CD4-positive, CD25-positive, alpha-beta regulatory T cell (primary cell): ENCODE data around the gene NTMT1. TPM values are rescaled to one million over a fixed set of nuclear protein-coding genes. Genes with fewer than 3 reads are reported as not detected.
A peak's percentile ranks its signal among the peaks of the same experiment; 100 is the strongest.

Experiments
- ATAC-seq, 2 donors: fragments of 150-1000 bp; cut with Tn5 transposase; one replicate each; pipeline ENCODE4 v1.10.0; 2021; ENCODE audit warnings: low read depth in 2 of 2, moderate number of reproducible peaks in 2 of 2, moderate library complexity in 1 of 2
- DNase-seq, 3 donors: peaks; one replicate each; pipeline versions ENCODE4 v3.0.0 to v3.0.0-alpha.2; 2012 to 2022; ENCODE audit warnings: mixed read lengths in 1 of 3
- H3K27ac ChIP-seq: one replicate; pipeline ENCODE4 v1.7.0; 2013; ENCODE audit warnings: mild to moderate bottlenecking, low read length; ENCODE audit not compliant: insufficient read depth, poor library complexity, severe bottlenecking
- H3K27me3 ChIP-seq: one replicate; pipeline ENCODE4 v1.7.0; 2013; ENCODE audit warnings: low read length; ENCODE audit not compliant: control insufficient read depth, insufficient read depth
- H3K36me3 ChIP-seq: one replicate; pipeline ENCODE4 v1.7.0; 2013; ENCODE audit warnings: mild to moderate bottlenecking, low read length, moderate library complexity; ENCODE audit not compliant: control insufficient read depth, insufficient read depth
- H3K4me1 ChIP-seq: 2 replicates; pipeline ENCODE4 v1.7.0; 2013; ENCODE audit warnings: mild to moderate bottlenecking, low read length; ENCODE audit not compliant: insufficient read depth, control insufficient read depth, poor library complexity, severe bottlenecking
- H3K4me3 ChIP-seq: one replicate; pipeline ENCODE4 v1.7.0; 2013; ENCODE audit warnings: low read depth, mild to moderate bottlenecking, low read length, moderate library complexity
- H3K9me3 ChIP-seq, 2 experiments: 1 replicate in 1 of 2; 2 replicates in 1 of 2; pipeline ENCODE4 v1.7.0; 2013; ENCODE audit warnings: low read length in 2 of 2, mild to moderate bottlenecking in 1 of 2, moderate library complexity in 1 of 2; ENCODE audit not compliant: control insufficient read depth in 2 of 2
- H3K27ac Mint-ChIP-seq, 3 donors: one replicate each; pipeline ENCODE4 v1.8.0; 2020 to 2022; ENCODE audit warnings: mild to moderate bottlenecking in 3 of 3, mixed read lengths in 3 of 3, moderate library complexity in 2 of 3
- H3K27me3 Mint-ChIP-seq: one replicate; pipeline ENCODE4 v1.8.0; 2022; ENCODE audit warnings: mild to moderate bottlenecking, mixed read lengths
- H3K36me3 Mint-ChIP-seq: one replicate; pipeline ENCODE4 v1.8.0; 2020; ENCODE audit warnings: mixed read lengths
- H3K4me1 Mint-ChIP-seq, 4 donors: one replicate each; pipeline ENCODE4 v1.8.0; 2020 to 2022; ENCODE audit warnings: mixed read lengths in 4 of 4, mild to moderate bottlenecking in 1 of 4
- H3K4me3 Mint-ChIP-seq, 4 donors: one replicate each; pipeline ENCODE4 v1.8.0; 2020 to 2022; ENCODE audit warnings: mild to moderate bottlenecking in 4 of 4, mixed read lengths in 4 of 4, moderate library complexity in 3 of 4
- H3K9me3 Mint-ChIP-seq, 7 donors: one replicate each; pipeline ENCODE4 v1.8.0; 2020 to 2022; ENCODE audit warnings: mixed read lengths in 7 of 7, mild to moderate bottlenecking in 3 of 7, moderate library complexity in 2 of 7
- polyA plus RNA-seq, 4 donors: library from polyadenylated mRNA; unstranded; fragments of 300-500 nt; fragmentation: Illumina TruSeq; gene quantifications; one replicate each; pipeline ENCODE4 v1.2.3, GENCODE V29; 2021
- total RNA-seq: library from RNA; stranded (reverse); gene quantifications from one replicate; pipeline ENCODE4 v1.2.3, GENCODE V29; 2022

The NTMT1 gene
- total and polyA plus RNA-seq, 5 donors from 2014 or later, result 37.4 to 56.7 (median 52.0) TPM

GRCh38 chr9:129608561-129609481, 17.1 kb upstream of the NTMT1 start:
- Mint-ChIP-seq H3K27me3 (peaks cover 6% of the 10 kb centered on the region), H3K4me1 (peaks cover 0 to 43% (median 18%) of the 10 kb centered on the region in 4 donors), H3K36me3 (no peaks in the 10 kb centered on the region), H3K9me3 (no peaks in the 10 kb centered on the region), H3K27ac (peak overlapping the region in 2 of 3 donors; percentile 84 to 92), H3K4me3 (peak overlapping the region; percentile 32 to 76 (median 50))
- H3K9me3 ChIP-seq, result no peaks in the 10 kb centered on the region
- no peak for ATAC-seq
- DNase-seq, result no peak
- H3K27ac ChIP-seq, result peak overlapping the region; percentile 67
- H3K36me3 ChIP-seq, result no peaks in the 10 kb centered on the region
- no peaks in the 10 kb centered on the region for H3K27me3 ChIP-seq
- H3K4me1 ChIP-seq, result peaks cover 22% of the 10 kb centered on the region
- H3K4me3 ChIP-seq, result no peak overlapping the region

- Mint-ChIP-seq H3K36me3 (no peaks in the 10 kb centered on the region), H3K4me3 (peak overlapping the region; percentile 93 to 96 (median 94)), H3K9me3 (no peaks in the 10 kb centered on the region), H3K27me3 (peaks cover 6% of the 10 kb centered on the region), H3K27ac (peak overlapping the region; percentile 75 to 100 (median 98)), H3K4me1 (peaks cover 0 to 42% (median 16%) of the 10 kb centered on the region in 4 donors)
- Histone ChIP-seq H3K4me1 (peaks cover 22% of the 10 kb centered on the region), H3K4me3 (no peak overlapping the region), H3K9me3 (no peaks in the 10 kb centered on the region), H3K27ac (peak overlapping the region; percentile 67), H3K27me3 (no peaks in the 10 kb centered on the region), H3K36me3 (no peaks in the 10 kb centered on the region)
- peak; percentile 60 to 78 (median 62) for DNase-seq
- ATAC-seq, result peak; percentile 63 to 75
Measured at GRCh38 chr9:129609486-129610212, 16.3 kb upstream of the NTMT1 start.

GRCh38 chr9:129610213-129610472, 15.8 kb upstream of the NTMT1 start:
- H3K4me3 Mint-ChIP-seq, result peak overlapping the region in 3 of 4 donors; percentile 55 to 93 (median 79)
- Histone ChIP-seq H3K27me3 (no peaks in the 10 kb centered on the region), H3K9me3 (no peaks in the 10 kb centered on the region), H3K27ac (peak overlapping the region; percentile 63), H3K4me3 (no peak overlapping the region), H3K4me1 (peaks cover 22% of the 10 kb centered on the region), H3K36me3 (no peaks in the 10 kb centered on the region)
- no peak for DNase-seq
- ATAC-seq, result peak in 1 of 2 donors; percentile 2
- no peaks in the 10 kb centered on the region for H3K36me3 Mint-ChIP-seq
- H3K9me3 Mint-ChIP-seq, result no peaks in the 10 kb centered on the region
- H3K27ac Mint-ChIP-seq, result peak overlapping the region in 1 of 3 donors; percentile 75
- peaks cover 6% of the 10 kb centered on the region for H3K27me3 Mint-ChIP-seq
- H3K4me1 Mint-ChIP-seq, result peaks cover 0 to 38% (median 14%) of the 10 kb centered on the region in 4 donors

GRCh38 chr9:129610473-129611306, 15.3 kb upstream of the NTMT1 start:
- H3K9me3 Mint-ChIP-seq, result no peaks in the 10 kb centered on the region

GRCh38 chr9:129611307-129611800, 14.6 kb upstream of the NTMT1 start:
- H3K27me3 Mint-ChIP-seq, result peaks cover 7% of the 10 kb centered on the region
- H3K36me3 Mint-ChIP-seq, result no peaks in the 10 kb centered on the region
- Histone ChIP-seq H3K4me1 (peaks cover 22% of the 10 kb centered on the region), H3K4me3 (no peak overlapping the region), H3K27me3 (no peaks in the 10 kb centered on the region), H3K9me3 (no peaks in the 10 kb centered on the region), H3K27ac (no peak overlapping the region), H3K36me3 (no peaks in the 10 kb centered on the region)
- no peaks in the 10 kb centered on the region for H3K9me3 Mint-ChIP-seq
- H3K4me1 Mint-ChIP-seq, result peaks cover 0 to 31% (median 14%) of the 10 kb centered on the region in 4 donors
- peak overlapping the region in 3 of 4 donors; percentile 79 to 90 (median 83) for H3K4me3 Mint-ChIP-seq
- DNase-seq (no peak), ATAC-seq (no peak)
- H3K27ac Mint-ChIP-seq, result peak overlapping the region in 1 of 3 donors; percentile 71

More at GRCh38 chr9:129610473-129611306, 15.3 kb upstream of the NTMT1 start:
- peaks cover 22% of the 10 kb centered on the region for H3K4me1 ChIP-seq
- Mint-ChIP-seq H3K4me1 (peaks cover 0 to 36% (median 14%) of the 10 kb centered on the region in 4 donors), H3K27me3 (peaks cover 6% of the 10 kb centered on the region), H3K36me3 (no peaks in the 10 kb centered on the region), H3K4me3 (peak overlapping the region; percentile 77 to 90 (median 81)), H3K27ac (peak overlapping the region in 1 of 3 donors; percentile 71)
- peak overlapping the region; percentile 63 for H3K27ac ChIP-seq
- no peaks in the 10 kb centered on the region for H3K36me3 ChIP-seq
- H3K9me3 ChIP-seq, result no peaks in the 10 kb centered on the region
- peak; percentile 57 to 73 (median 64) for DNase-seq
- peak overlapping the region; percentile 51 for H3K4me3 ChIP-seq
- peak; percentile 70 to 73 for ATAC-seq
- H3K27me3 ChIP-seq, result no peaks in the 10 kb centered on the region

- peaks cover 0 to 28% (median 12%) of the 10 kb centered on the region in 4 donors for H3K4me1 Mint-ChIP-seq
- DNase-seq, result no peak
- H3K27ac Mint-ChIP-seq, result no peak overlapping the region
- no peaks in the 10 kb centered on the region for H3K9me3 ChIP-seq
- H3K4me3 ChIP-seq, result no peak overlapping the region
- no peaks in the 10 kb centered on the region for H3K36me3 Mint-ChIP-seq
- peaks cover 22% of the 10 kb centered on the region for H3K4me1 ChIP-seq
- H3K9me3 Mint-ChIP-seq, result no peaks in the 10 kb centered on the region
- H3K27me3 Mint-ChIP-seq, result peaks cover 13% of the 10 kb centered on the region
- no peaks in the 10 kb centered on the region for H3K36me3 ChIP-seq
- no peaks in the 10 kb centered on the region for H3K27me3 ChIP-seq
- no peak overlapping the region for H3K27ac ChIP-seq
- no peak for ATAC-seq
- peak overlapping the region in 2 of 4 donors; percentile 47 to 61 for H3K4me3 Mint-ChIP-seq
Measured at GRCh38 chr9:129612123-129612522, 13.8 kb upstream of the NTMT1 start.
